AG09309 (cell line): ENCODE data around the gene THOC3.
A peak's percentile ranks its signal among the peaks of the same experiment; 100 is the strongest.
"Not testable (repeated sequence)": the region's sequence is repeated elsewhere in the genome, so short reads cannot be mapped to it uniquely, and the experiment has no call there.

Source experiments
- DNase-seq: peaks from one replicate; pipeline ENCODE4 v3.0.0-alpha.2; 2010; ENCODE audit warnings: low read depth
- H3K4me3 ChIP-seq: 2 replicates; pipeline ENCODE4 v1.5.1; 2011; ENCODE audit warnings: mild to moderate bottlenecking, low read depth, low read length, moderate library complexity; ENCODE audit not compliant: control insufficient read depth
- TF ChIP-seq, protein P1 (sequence below): IDR thresholded peaks from 2 replicates; pipeline ENCODE4 v1.5.1; 2011; ENCODE audit warnings: mild to moderate bottlenecking, low read depth, low read length, inconsistent platforms; ENCODE audit not compliant: insufficient read depth, control insufficient read depth; ENCODE audit errors: missing control alignments

THOC3 gene

DNA sequence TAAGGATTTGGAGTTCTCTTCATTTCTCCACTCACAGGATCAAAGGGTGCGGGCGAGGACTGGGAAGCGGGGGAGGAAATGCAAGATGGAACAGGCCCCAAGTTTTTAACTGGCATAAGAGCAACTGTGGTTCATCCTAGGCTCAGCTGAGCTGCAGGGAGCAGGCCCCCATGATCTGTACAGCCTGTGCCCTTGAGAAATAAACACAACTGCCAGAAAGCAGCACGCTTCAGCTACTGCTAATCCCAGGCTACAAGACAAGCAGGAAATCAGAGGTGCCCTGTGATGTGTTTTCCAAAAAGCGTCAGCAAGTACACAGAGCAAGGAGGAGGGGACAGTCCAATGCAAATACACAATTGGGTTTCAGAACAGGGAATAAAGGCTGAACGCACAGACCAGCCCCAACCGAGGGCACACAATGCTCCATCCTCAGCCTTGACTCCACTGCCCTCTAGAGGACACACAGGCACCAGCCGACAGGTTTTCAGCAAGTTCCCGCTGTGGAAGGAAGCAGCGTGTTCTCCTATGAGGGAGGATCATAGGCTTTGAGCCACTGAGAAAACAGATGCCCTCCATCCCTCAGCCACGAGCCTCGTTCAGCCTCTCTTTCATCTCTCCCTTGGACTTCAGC is 16.7 kb downstream of the THOC3 start:
- not testable (repeated sequence) for DNase-seq, H3K4me3 ChIP-seq

DNA sequence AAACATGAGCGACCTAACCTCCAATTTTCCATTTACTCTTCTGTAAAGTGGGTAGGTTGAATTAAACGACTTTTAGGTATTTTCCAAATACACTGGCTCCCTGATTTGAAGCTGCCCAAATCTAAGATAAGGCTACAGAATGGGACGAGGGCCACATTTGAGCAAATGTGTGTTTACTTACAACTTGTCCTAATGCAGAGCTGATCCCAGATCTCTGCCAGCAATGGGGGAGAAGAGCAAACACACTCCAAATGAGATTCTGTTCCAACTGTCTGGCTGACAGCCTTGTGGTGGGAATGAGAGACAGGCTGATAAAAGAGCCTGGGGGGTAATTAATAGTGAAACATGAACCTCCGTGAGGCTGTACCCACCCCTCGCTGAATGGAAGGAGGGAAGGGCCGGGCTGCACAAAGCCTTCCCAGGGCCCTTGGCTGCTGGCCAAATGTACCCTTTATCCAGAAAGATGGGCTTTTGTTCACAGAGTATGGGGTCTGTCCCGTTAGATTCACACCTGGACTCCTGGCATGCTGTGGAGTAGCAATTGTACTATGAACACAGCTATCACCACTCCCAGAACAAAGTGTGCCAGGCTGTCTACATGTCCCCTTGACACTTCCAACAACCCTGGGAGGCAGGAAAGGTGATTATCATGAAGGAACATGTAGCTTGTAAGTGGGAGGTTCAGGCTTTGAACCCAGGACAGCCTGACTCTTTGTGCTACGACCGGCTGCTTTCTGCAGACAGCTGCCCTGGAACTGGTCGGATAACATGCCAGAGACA is 19.6 kb downstream of the THOC3 start:
- DNase-seq, H3K4me3 ChIP-seq: not testable (repeated sequence)

DNA sequence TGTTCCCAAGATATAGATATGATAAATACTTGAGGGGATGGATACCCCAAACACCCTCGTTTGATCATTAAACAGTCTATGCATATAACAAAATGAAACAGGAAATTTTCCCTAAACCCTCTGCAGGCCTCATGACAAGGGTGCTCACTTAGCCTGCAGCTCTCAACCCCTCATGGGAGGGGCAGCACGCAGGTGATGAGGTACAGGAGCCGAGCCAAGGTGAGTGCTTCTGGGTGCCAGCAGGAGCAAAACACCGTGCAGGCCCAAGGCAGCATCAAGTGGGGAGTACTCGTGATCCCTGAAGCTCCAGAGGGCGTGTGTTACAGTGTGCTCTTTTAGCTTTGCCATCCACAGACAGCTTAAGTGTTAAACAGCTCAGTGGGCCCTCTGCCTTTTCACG is 24.9 kb downstream of the THOC3 start:
- not testable (repeated sequence) for DNase-seq, H3K4me3 ChIP-seq

DNA sequence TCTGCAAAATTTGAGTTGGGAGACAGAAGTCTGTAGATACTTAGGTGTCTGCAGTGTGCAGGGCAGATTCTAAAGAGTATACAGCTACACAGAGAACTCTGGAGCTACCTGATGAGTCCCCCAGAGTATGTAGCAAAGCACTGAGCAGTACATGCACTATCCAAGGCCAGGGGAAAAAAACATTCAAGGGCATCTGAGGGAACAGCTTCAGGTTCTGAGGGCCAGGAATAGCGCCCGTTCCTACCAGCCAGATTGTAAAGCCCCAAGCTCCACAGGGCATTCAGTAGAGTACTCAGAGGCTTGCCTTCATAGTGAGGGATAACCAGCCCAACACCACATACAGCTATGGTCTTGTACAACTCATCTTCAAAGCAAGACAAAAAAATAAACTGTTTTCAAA is 27.5 kb downstream of the THOC3 start:
- not testable (repeated sequence) for DNase-seq, H3K4me3 ChIP-seq

DNA sequence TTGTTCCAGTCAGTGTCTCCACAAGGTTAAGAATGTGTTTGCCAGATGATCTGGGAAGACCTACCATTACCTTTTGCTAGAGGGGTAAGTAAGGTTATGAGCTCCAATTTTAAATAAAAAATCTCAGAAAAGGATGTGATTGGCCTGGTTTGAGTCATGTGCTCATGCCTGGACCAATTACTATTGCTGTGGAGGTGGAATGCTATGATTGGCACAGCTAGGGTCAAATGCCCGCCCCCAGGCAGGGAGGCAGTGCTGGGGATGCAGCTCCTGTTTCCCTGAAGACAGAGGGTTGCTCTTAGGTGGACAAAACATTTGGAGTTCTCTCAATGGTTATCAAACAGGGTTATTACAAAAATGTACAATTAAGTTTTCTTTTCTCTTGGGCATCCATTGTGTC is 29.6 kb downstream of the THOC3 start:
- H3K4me3 ChIP-seq, DNase-seq: not testable (repeated sequence)

DNA sequence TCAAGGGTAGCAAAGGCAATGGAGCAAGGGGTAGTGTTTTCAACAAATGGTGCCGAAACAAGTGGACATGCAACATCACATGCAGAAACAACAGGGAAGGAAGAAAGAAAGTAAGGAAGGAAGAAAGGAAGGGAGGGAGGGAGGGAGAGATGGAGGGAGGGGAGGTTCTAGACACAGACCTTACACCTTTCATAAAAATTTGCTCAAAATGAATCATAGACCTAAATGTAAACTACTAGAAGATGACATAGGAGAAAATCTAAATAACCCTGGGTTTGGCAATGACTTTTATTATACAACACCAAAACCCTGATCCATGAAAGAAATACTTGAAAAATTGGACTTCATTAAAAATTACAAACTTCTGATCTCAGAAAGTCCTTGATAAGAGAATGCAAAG is 39.4 kb downstream of the THOC3 start:
- DNase-seq: not testable (repeated sequence)

DNA sequence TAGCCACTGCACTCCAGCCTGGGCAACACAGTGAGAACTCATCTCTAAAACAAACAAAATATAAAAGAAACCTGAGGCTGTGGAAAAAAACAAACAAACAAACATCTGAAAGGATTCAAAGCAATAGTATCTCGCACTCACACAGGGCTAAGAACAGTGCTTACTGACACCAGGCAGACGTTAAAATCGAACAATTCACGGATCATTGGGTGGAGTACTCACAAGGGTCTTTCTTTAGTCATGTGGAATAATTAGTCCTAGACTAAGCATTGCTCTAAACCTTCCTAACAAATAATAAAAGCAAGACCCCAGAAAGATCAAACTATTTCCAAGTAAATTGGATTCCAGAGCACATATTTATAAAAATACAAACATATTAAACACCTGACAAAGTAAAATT is 43.0 kb downstream of the THOC3 start:
- not testable (repeated sequence) for DNase-seq, H3K4me3 ChIP-seq

More for the DNA sequence above, 39.4 kb downstream of the THOC3 start:
- not testable (repeated sequence) for H3K4me3 ChIP-seq

DNA sequence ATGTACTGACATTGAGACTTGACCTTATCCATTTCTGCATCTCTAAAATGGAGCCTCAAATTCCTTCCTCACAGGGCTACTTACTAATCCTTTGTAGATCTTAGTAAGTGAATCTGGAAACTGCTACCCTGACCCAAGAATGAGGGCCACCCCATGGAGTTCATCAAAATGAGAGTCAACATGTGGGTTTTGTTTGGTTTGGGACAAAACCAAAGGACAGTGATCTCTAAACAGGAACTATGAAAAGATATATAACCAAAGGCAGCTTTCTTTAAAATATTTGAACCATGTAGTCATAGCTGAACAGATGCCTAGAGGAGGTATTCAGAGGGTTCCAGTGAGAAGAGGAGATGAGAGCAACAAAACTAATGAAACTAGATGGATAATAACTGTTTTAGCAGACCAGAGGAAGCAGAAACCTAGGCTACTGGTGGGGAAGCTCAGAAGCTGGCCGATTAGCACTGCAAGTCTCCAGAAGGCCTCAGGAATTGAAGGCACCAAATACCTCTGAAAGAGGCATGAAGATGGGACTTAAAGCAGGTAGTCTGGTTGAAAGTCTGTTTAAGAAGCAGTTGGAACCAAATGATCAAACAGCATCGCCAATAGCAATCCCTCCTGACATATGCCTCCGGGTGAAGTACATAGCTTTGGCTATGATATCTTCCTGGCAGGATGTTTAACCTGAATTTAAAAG is 45.8 kb downstream of the THOC3 start:
- no peak overlapping the region for H3K4me3 ChIP-seq
- peak; percentile 96 for DNase-seq
- TF ChIP-seq, protein P1, sequence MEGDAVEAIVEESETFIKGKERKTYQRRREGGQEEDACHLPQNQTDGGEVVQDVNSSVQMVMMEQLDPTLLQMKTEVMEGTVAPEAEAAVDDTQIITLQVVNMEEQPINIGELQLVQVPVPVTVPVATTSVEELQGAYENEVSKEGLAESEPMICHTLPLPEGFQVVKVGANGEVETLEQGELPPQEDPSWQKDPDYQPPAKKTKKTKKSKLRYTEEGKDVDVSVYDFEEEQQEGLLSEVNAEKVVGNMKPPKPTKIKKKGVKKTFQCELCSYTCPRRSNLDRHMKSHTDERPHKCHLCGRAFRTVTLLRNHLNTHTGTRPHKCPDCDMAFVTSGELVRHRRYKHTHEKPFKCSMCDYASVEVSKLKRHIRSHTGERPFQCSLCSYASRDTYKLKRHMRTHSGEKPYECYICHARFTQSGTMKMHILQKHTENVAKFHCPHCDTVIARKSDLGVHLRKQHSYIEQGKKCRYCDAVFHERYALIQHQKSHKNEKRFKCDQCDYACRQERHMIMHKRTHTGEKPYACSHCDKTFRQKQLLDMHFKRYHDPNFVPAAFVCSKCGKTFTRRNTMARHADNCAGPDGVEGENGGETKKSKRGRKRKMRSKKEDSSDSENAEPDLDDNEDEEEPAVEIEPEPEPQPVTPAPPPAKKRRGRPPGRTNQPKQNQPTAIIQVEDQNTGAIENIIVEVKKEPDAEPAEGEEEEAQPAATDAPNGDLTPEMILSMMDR: no peak

DNA sequence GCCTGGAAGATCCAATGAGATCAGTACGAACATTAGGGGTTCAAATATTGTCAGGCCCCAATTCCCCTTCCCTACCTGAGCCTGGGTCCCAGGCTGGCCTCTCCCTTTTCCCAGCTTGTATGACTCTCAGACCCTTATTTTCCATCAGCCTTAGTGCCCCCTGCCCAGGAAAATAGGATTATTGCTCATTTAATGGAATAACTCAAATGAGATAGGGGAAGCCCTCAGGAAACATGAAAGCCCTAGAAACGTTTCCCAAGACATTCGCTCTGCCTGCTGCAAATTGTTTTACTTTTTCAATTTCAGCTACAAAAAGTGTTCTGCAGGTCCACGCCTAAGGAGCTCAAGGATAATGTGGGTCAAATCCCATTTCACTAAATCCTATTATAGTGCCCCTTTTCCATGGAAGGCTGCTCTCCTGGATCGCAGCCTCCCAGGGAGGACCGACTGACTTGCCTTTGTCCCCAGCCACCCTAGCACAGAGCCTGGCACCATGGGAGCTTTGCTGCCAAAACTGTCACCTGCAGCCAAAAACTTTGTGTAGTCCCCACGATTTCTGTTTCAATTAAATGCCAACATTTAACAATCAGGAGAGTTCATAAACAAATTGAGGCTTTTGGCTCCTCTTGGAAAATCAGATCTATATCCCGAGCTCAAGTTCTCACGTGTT is 46.9 kb downstream of the THOC3 start:
- DNase-seq: no peak
- H3K4me3 ChIP-seq: no peak overlapping the region
- TF ChIP-seq, protein P1: no peak

DNA sequence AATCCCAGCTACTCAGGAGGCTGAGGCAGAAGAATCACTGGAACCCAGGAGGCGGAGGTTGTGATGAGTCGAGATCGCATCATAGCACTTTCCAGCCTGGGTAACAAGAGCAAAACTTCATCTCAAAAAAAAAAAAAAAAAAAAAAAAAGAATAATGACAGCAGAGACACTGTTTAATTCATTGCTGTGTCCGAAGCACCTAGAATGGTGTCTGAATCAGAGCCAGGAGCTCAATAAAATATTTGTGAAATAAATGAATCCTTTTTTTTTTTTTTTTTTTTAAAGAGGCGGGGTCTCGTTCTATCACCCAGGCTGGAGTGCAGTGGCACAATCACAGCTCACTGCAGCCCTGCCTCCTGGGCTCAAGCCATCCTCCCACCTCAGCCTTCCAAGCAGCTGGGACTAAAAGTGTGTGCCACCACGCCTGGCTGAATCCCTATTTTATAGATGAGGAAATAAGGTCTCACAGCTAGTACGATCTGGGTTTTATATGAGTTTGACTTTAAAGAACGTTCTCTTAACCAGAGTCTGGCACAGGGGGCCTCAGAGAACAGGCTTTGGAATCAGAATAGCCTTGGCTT is 47.8 kb downstream of the THOC3 start:
- TF ChIP-seq, protein P1: no peak
- no peak for DNase-seq
- H3K4me3 ChIP-seq: no peak overlapping the region

DNA sequence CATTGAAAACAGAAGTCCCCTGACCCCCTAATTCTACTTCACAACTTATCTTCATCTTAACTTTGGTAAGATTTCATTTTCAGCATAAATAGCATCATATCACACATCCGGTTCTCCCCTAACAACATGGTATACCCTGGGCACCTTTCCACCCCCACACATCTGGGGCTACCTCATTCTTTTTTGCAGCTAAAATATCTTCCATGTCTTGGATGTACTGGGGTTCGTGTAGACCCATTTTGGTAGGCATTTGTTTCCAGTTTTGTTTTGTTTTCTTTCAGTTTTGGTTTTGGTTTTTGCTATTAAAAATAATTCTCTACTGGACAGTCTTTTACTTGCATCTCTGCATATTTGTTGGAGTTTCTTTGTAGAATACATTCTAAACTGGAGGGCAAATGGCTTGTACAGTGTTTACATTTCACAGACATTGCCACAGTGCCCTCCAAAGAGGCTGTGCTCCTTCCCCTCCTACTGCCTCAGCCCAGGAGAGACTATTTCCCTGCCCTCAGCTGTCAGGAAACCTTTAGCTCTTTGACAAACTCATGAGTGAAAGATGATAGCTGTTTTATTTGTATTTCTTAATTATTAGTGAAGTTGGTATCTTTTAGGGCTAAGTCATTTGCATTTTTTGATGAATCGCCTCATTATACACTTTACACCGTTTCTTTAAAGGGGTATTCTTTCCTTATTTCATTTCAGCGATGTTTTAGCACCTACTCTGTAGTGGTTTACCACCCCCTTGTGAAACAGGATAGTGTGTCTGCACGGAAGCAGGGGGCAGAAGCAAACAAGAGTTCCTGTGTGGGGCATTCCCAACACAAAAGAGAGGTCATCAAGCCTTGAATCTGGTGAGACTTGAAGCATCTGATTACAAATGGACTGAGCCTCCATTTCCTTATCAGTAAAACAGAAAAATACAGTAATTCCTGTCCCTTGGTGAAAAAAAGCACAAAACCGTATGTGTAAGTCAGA is 52.8 kb downstream of the THOC3 start:
- DNase-seq, H3K4me3 ChIP-seq: not testable (repeated sequence)

DNA sequence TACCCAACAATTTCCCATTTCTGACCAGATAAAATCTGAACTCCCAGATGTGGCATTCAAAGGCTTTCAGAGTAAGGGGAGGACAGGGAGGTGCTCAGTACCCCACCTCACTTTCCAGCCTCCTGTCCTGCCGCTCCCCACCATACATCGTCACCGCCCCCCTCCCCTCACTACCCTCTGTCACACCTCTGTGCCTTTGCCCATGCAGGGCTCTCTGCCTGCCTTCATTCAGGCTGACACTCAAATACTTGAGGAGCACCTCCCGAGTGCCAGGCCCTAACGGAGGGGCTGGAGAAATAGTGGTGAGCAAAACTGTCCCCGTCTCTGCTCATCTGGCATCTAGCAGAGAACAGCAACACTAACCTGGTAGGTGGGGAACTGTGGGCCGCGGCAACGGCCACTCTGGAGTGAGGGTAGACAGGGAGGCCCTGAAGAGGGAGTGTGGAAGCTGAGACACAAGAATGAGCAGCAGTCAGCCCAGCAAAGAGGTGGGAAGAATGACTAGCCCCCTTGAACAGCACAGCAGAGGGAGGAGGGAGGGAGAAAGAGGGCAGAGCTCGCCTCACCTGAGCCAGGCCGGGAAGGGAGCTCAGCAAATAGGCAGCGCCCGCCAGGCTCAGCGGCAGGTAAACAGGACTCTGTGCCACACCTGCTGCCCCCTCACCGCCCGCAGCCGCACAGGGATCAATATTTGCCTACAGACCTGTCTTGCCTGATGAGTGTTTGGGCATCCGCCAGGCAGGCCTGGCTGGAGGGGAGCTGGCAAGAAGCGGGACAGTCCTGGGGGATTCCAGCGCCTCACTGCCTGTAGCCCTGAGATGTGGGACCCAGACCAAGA is 54.1 kb downstream of the THOC3 start:
- H3K4me3 ChIP-seq, DNase-seq: not testable (repeated sequence)
